Activated naive CD4-positive, alpha-beta T cell treated with anti-CD3 and anti-CD28 coated beads, Interleukin-2, amount 50 U/mL, for 24 hours (primary cell): Measurements from ENCODE around the gene IQCM.
"Not testable (repeated sequence)": the region's sequence is repeated elsewhere in the genome, so short reads cannot be mapped to it uniquely, and the experiment has no call there.

Source experiments
- H3K27ac Mint-ChIP-seq: one replicate; pipeline ENCODE4 v1.8.0; 2021; ENCODE audit warnings: mild to moderate bottlenecking, mixed read lengths
- H3K27me3 Mint-ChIP-seq: one replicate; pipeline ENCODE4 v1.8.0; 2021; ENCODE audit warnings: mixed read lengths
- H3K36me3 Mint-ChIP-seq: one replicate; pipeline ENCODE4 v1.8.0; 2021; ENCODE audit warnings: mixed read lengths
- H3K4me1 Mint-ChIP-seq: one replicate; pipeline ENCODE4 v1.8.0; 2021; ENCODE audit warnings: mixed read lengths
- H3K4me3 Mint-ChIP-seq: one replicate; pipeline ENCODE4 v1.8.0; 2021; ENCODE audit warnings: mild to moderate bottlenecking, mixed read lengths
- H3K9me3 Mint-ChIP-seq: one replicate; pipeline ENCODE4 v1.8.0; 2021; ENCODE audit warnings: mixed read lengths

The IQCM gene

GRCh38 chr4:149512501-149512900 lies 303.1 kb downstream of the IQCM start:
- no peaks in the 10 kb centered on the region for H3K36me3 Mint-ChIP-seq

GRCh38 chr4:149511558-149512298 lies 303.9 kb downstream of the IQCM start:
- no peak overlapping the region for H3K4me3 Mint-ChIP-seq
- H3K27ac Mint-ChIP-seq: no peak overlapping the region
- peaks cover 2% of the 10 kb centered on the region for H3K27me3 Mint-ChIP-seq
- no peaks in the 10 kb centered on the region for H3K36me3 Mint-ChIP-seq
- no peaks in the 10 kb centered on the region for H3K4me1 Mint-ChIP-seq
- H3K9me3 Mint-ChIP-seq: peaks cover 3% of the 10 kb centered on the region

More at GRCh38 chr4:149512501-149512900, 303.1 kb downstream of the IQCM start:
- no peaks in the 10 kb centered on the region for H3K4me1 Mint-ChIP-seq
- no peak overlapping the region for H3K4me3 Mint-ChIP-seq
- H3K27ac Mint-ChIP-seq: no peak overlapping the region
- H3K9me3 Mint-ChIP-seq: peaks cover 3% of the 10 kb centered on the region
- H3K27me3 Mint-ChIP-seq: peaks cover 2% of the 10 kb centered on the region

GRCh38 chr4:149507309-149507708 lies 308.3 kb downstream of the IQCM start:
- H3K36me3 Mint-ChIP-seq, H3K27me3 Mint-ChIP-seq, H3K27ac Mint-ChIP-seq, H3K4me3 Mint-ChIP-seq, H3K4me1 Mint-ChIP-seq: not testable (repeated sequence)
- peaks cover 13% of the 10 kb centered on the region for H3K9me3 Mint-ChIP-seq

- Mint-ChIP-seq H3K36me3 (no peaks in the 10 kb centered on the region), H3K4me3 (no peak overlapping the region), H3K9me3 (peaks cover 8% of the 10 kb centered on the region), H3K27me3 (no peaks in the 10 kb centered on the region), H3K4me1 (no peaks in the 10 kb centered on the region), H3K27ac (no peak overlapping the region)
Measured at GRCh38 chr4:149500806-149501205, 314.8 kb downstream of the IQCM start.

- H3K36me3 Mint-ChIP-seq: no peaks in the 10 kb centered on the region
- no peak overlapping the region for H3K4me3 Mint-ChIP-seq
Measured at GRCh38 chr4:149499726-149500125, 315.9 kb downstream of the IQCM start.

GRCh38 chr4:149498246-149498645 lies 317.4 kb downstream of the IQCM start:
- Mint-ChIP-seq H3K4me1 (no peaks in the 10 kb centered on the region), H3K27me3 (no peaks in the 10 kb centered on the region), H3K9me3 (peaks cover 8% of the 10 kb centered on the region), H3K36me3 (no peaks in the 10 kb centered on the region), H3K27ac (no peak overlapping the region), H3K4me3 (no peak overlapping the region)

More at GRCh38 chr4:149499726-149500125, 315.9 kb downstream of the IQCM start:
- Mint-ChIP-seq H3K9me3 (peaks cover 8% of the 10 kb centered on the region), H3K27me3 (no peaks in the 10 kb centered on the region), H3K27ac (no peak overlapping the region), H3K4me1 (no peaks in the 10 kb centered on the region)

GRCh38 chr4:149493492-149493891 lies 322.2 kb downstream of the IQCM start:
- peaks cover 8% of the 10 kb centered on the region for H3K9me3 Mint-ChIP-seq
- H3K27me3 Mint-ChIP-seq: no peaks in the 10 kb centered on the region
- no peak overlapping the region for H3K27ac Mint-ChIP-seq
- H3K4me1 Mint-ChIP-seq: no peaks in the 10 kb centered on the region
- H3K36me3 Mint-ChIP-seq: no peaks in the 10 kb centered on the region
- H3K4me3 Mint-ChIP-seq: no peak overlapping the region

- Mint-ChIP-seq H3K4me1 (no peaks in the 10 kb centered on the region), H3K27ac (no peak overlapping the region), H3K9me3 (peaks cover 12% of the 10 kb centered on the region), H3K4me3 (no peak overlapping the region), H3K36me3 (no peaks in the 10 kb centered on the region), H3K27me3 (no peaks in the 10 kb centered on the region)
Measured at GRCh38 chr4:149489321-149489720, 326.3 kb downstream of the IQCM start.

- Mint-ChIP-seq H3K27me3 (no peaks in the 10 kb centered on the region), H3K9me3 (peaks cover 12% of the 10 kb centered on the region), H3K4me1 (no peaks in the 10 kb centered on the region), H3K27ac (no peak overlapping the region), H3K4me3 (no peak overlapping the region), H3K36me3 (no peaks in the 10 kb centered on the region)
Measured at GRCh38 chr4:149486861-149487260, 328.8 kb downstream of the IQCM start.

- H3K4me1 Mint-ChIP-seq, H3K27me3 Mint-ChIP-seq, H3K36me3 Mint-ChIP-seq, H3K9me3 Mint-ChIP-seq, H3K4me3 Mint-ChIP-seq, H3K27ac Mint-ChIP-seq: not testable (repeated sequence)
Measured at GRCh38 chr4:149468669-149469068, 347.0 kb downstream of the IQCM start.

- Mint-ChIP-seq H3K27me3 (no peaks in the 10 kb centered on the region), H3K9me3 (no peaks in the 10 kb centered on the region), H3K4me1 (no peaks in the 10 kb centered on the region), H3K27ac (no peak overlapping the region), H3K36me3 (no peaks in the 10 kb centered on the region), H3K4me3 (no peak overlapping the region)
Measured at GRCh38 chr4:149466446-149466845, 349.2 kb downstream of the IQCM start.

GRCh38 chr4:149465955-149466354 lies 349.7 kb downstream of the IQCM start:
- H3K27ac Mint-ChIP-seq: no peak overlapping the region
- H3K9me3 Mint-ChIP-seq: no peaks in the 10 kb centered on the region
- H3K36me3 Mint-ChIP-seq: no peaks in the 10 kb centered on the region
- H3K4me1 Mint-ChIP-seq: no peaks in the 10 kb centered on the region
- no peaks in the 10 kb centered on the region for H3K27me3 Mint-ChIP-seq
- no peak overlapping the region for H3K4me3 Mint-ChIP-seq

GRCh38 chr4:149443537-149443936 lies 372.1 kb downstream of the IQCM start:
- H3K36me3 Mint-ChIP-seq: no peaks in the 10 kb centered on the region
- H3K27me3 Mint-ChIP-seq: no peaks in the 10 kb centered on the region
- no peak overlapping the region for H3K4me3 Mint-ChIP-seq
- no peaks in the 10 kb centered on the region for H3K4me1 Mint-ChIP-seq
- H3K9me3 Mint-ChIP-seq: no peaks in the 10 kb centered on the region
- no peak overlapping the region for H3K27ac Mint-ChIP-seq

GRCh38 chr4:149441338-149441737 lies 374.3 kb downstream of the IQCM start:
- Mint-ChIP-seq H3K27me3 (no peaks in the 10 kb centered on the region), H3K4me3 (no peak overlapping the region), H3K27ac (no peak overlapping the region), H3K36me3 (no peaks in the 10 kb centered on the region), H3K9me3 (no peaks in the 10 kb centered on the region), H3K4me1 (no peaks in the 10 kb centered on the region)

- Mint-ChIP-seq H3K4me1 (no peaks in the 10 kb centered on the region), H3K36me3 (no peaks in the 10 kb centered on the region)
Measured at GRCh38 chr4:149426461-149426860, 389.2 kb downstream of the IQCM start.

GRCh38 chr4:149409555-149409962 lies 406.1 kb downstream of the IQCM start:
- H3K27me3 Mint-ChIP-seq: peaks cover 3% of the 10 kb centered on the region
- no peaks in the 10 kb centered on the region for H3K36me3 Mint-ChIP-seq
- H3K4me3 Mint-ChIP-seq: no peak overlapping the region
- H3K27ac Mint-ChIP-seq: no peak overlapping the region
- H3K4me1 Mint-ChIP-seq: no peaks in the 10 kb centered on the region
- no peaks in the 10 kb centered on the region for H3K9me3 Mint-ChIP-seq

More at GRCh38 chr4:149426461-149426860, 389.2 kb downstream of the IQCM start:
- no peak overlapping the region for H3K4me3 Mint-ChIP-seq
- no peaks in the 10 kb centered on the region for H3K27me3 Mint-ChIP-seq
- H3K9me3 Mint-ChIP-seq: no peaks in the 10 kb centered on the region
- H3K27ac Mint-ChIP-seq: no peak overlapping the region

- no peaks in the 10 kb centered on the region for H3K36me3 Mint-ChIP-seq
- H3K4me3 Mint-ChIP-seq: no peak overlapping the region
- H3K4me1 Mint-ChIP-seq: no peaks in the 10 kb centered on the region
- H3K27me3 Mint-ChIP-seq: peaks cover 3% of the 10 kb centered on the region
- no peak overlapping the region for H3K27ac Mint-ChIP-seq
- H3K9me3 Mint-ChIP-seq: no peaks in the 10 kb centered on the region
Measured at GRCh38 chr4:149409146-149409545, 406.5 kb downstream of the IQCM start.
